GM12891 (cell line): ENCODE data around the gene MAPK14.

ENCODE experiments used
- PAX5 ChIP-seq: IDR thresholded peaks from 2 replicates; pipeline ENCODE4 v1.6.1; 2011; ENCODE audit warnings: low read length, moderate library complexity, mild to moderate bottlenecking; ENCODE audit not compliant: insufficient read depth, severe bottlenecking
- POLR2A ChIP-seq: IDR thresholded peaks from 2 replicates; pipeline ENCODE4 v1.6.1; 2011; ENCODE audit warnings: low read depth, low read length, control low read depth
- POLR2AphosphoS5 ChIP-seq: IDR thresholded peaks from 2 replicates; pipeline ENCODE4 v1.6.1; 2011; ENCODE audit warnings: low read depth, low read length, control low read depth
- POU2F2 ChIP-seq: IDR thresholded peaks from 2 replicates; pipeline ENCODE4 v1.6.1; 2011; ENCODE audit warnings: low read depth, mild to moderate bottlenecking, control low read depth, low read length, moderate library complexity
- SPI1 ChIP-seq: IDR thresholded peaks from 2 replicates; pipeline ENCODE4 v1.6.1; 2011; ENCODE audit warnings: low read depth, low read length, control low read depth
- TAF1 ChIP-seq: IDR thresholded peaks from 2 replicates; pipeline ENCODE4 v1.6.1; 2011; ENCODE audit warnings: low read depth, low read length, control low read depth

GRCh38 chr6:36073587-36073986 lies 46.0 kb downstream of the MAPK14 start:
- TF ChIP-seq POLR2AphosphoS5 (no peak), POLR2A (no peak), TAF1 (no peak), PAX5 (no peak), SPI1 (no peak), POU2F2 (no peak)
